DOHH2 (cell line): Measurements from ENCODE around the gene AGBL1.
A peak's percentile ranks its signal among the peaks of the same experiment; 100 is the strongest.

Source experiments
- H3F3A ChIP-seq: fragments of 200-600 bp; sonication (generic), shearing (Covaris generic); 2 replicates; pipeline ENCODE4 v1.6.0; 2016; ENCODE audit warnings: antibody characterized with exemption, mild to moderate bottlenecking; ENCODE audit not compliant: control insufficient read depth, insufficient read depth
- H3K27ac ChIP-seq: fragments of 200-600 bp; sonication (generic); 2 replicates; pipeline ENCODE4 v1.5.1; 2014; ENCODE audit warnings: low read depth, mild to moderate bottlenecking, low read length, moderate library complexity
- H3K27me3 ChIP-seq: fragments of 200-600 bp; sonication (generic); 2 replicates; pipeline ENCODE4 v1.6.1; 2014; ENCODE audit warnings: mild to moderate bottlenecking, low read length, mixed read lengths; ENCODE audit not compliant: control insufficient read depth
- H3K36me3 ChIP-seq: fragments of 200-600 bp; sonication (generic); 2 replicates; pipeline ENCODE4 v1.6.1; 2014; ENCODE audit warnings: mild to moderate bottlenecking, low read length, moderate library complexity, mixed read lengths; ENCODE audit not compliant: control insufficient read depth
- H3K4me1 ChIP-seq: fragments of 200-600 bp; sonication (generic); 2 replicates; pipeline ENCODE4 v1.6.1; 2014; ENCODE audit warnings: mild to moderate bottlenecking, low read length, mixed read lengths; ENCODE audit not compliant: control insufficient read depth
- H3K4me2 ChIP-seq: fragments of 200-600 bp; sonication (generic); 2 replicates; pipeline ENCODE4 v1.6.0; 2014; ENCODE audit warnings: mild to moderate bottlenecking, low read length, moderate library complexity
- H3K4me3 ChIP-seq: fragments of 200-600 bp; sonication (generic); 2 replicates; pipeline ENCODE4 v1.5.1; 2014; ENCODE audit warnings: mild to moderate bottlenecking, low read length, mixed read lengths
- H3K79me2 ChIP-seq: fragments of 200-600 bp; sonication (generic); 2 replicates; pipeline ENCODE4 v1.6.1; 2014; ENCODE audit warnings: mild to moderate bottlenecking, low read length, mixed read lengths; ENCODE audit not compliant: control insufficient read depth
- H3K9me2 ChIP-seq: fragments of 200-600 bp; sonication (generic); replicated peaks from 2 replicates; pipeline ENCODE4 v1.6.1; 2014; ENCODE audit warnings: mild to moderate bottlenecking, low read length, mixed read lengths; ENCODE audit not compliant: control insufficient read depth
- H3K9me3 ChIP-seq: fragments of 200-600 bp; sonication (generic); 2 replicates; pipeline ENCODE4 v1.6.1; 2014; ENCODE audit warnings: antibody characterized with exemption, low read length, mixed read lengths; ENCODE audit not compliant: control insufficient read depth, insufficient read depth
- H4K20me1 ChIP-seq: fragments of 200-600 bp; sonication (generic); 2 replicates; pipeline ENCODE4 v1.6.0; 2014; ENCODE audit warnings: low read depth, mild to moderate bottlenecking, antibody characterized with exemption, low read length, moderate library complexity; ENCODE audit not compliant: control insufficient read depth, insufficient read depth
- CTCF ChIP-seq: fragments of 200-600 bp; sonication (generic); IDR thresholded peaks from one replicate; pipeline ENCODE4 v1.5.1; 2014; ENCODE audit warnings: antibody characterized with exemption, mild to moderate bottlenecking, low read depth, low read length; ENCODE audit not compliant: poor library complexity, severe bottlenecking
- EZH2phosphoT487 ChIP-seq: fragments of 200-600 bp; sonication (generic); IDR thresholded peaks from 2 replicates; pipeline ENCODE4 v1.6.1; 2017; ENCODE audit warnings: borderline replicate concordance, mild to moderate bottlenecking, antibody characterized with exemption, low read length, moderate library complexity, mixed read lengths

AGBL1 gene

DNA sequence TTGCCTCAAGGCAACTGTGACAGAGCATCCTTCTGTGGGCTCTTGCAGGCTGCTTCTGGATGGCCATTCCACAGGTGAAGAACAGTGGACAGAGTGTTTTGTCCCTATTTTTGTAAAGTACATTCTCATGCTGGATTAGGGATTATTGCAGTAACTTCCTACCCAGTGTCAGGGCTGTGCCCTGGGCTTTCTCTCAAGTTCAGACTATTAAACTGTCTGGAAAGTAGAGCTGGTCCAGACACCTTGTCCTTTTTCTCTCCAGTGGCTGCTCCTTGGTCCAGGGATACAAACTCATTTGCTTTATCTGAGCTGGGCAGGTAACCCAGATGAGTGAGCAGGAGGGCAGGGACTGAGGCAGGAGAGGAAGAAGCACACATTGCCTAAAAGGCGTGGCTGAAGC lies 37.4 kb upstream of the AGBL1 start:
- Histone ChIP-seq H3K4me2 (no peak overlapping the region), H3K9me3 (no peaks in the 10 kb centered on the region), H3F3A (no peaks in the 10 kb centered on the region), H3K9me2 (no peaks in the 10 kb centered on the region), H3K27me3 (no peaks in the 10 kb centered on the region), H4K20me1 (no peaks in the 10 kb centered on the region), H3K4me3 (no peak overlapping the region), H3K27ac (no peak overlapping the region), H3K79me2 (no peaks in the 10 kb centered on the region), H3K4me1 (no peaks in the 10 kb centered on the region), H3K36me3 (no peaks in the 10 kb centered on the region)
- TF ChIP-seq EZH2phosphoT487 (no peak), CTCF (no peak)

GRCh38 chr15:86044981-86045380 lies 34.7 kb upstream of the AGBL1 start:
- H3K4me3 ChIP-seq: no peak overlapping the region
- peak; percentile 31 for TF ChIP-seq CTCF
- no peak for TF ChIP-seq EZH2phosphoT487
- H3K4me1 ChIP-seq: no peaks in the 10 kb centered on the region
- H3K36me3 ChIP-seq: no peaks in the 10 kb centered on the region
- H4K20me1 ChIP-seq: no peaks in the 10 kb centered on the region
- no peaks in the 10 kb centered on the region for H3K9me3 ChIP-seq
- no peaks in the 10 kb centered on the region for H3K9me2 ChIP-seq
- no peaks in the 10 kb centered on the region for H3K79me2 ChIP-seq
- no peak overlapping the region for H3K27ac ChIP-seq
- no peaks in the 10 kb centered on the region for H3F3A ChIP-seq
- H3K27me3 ChIP-seq: no peaks in the 10 kb centered on the region
- H3K4me2 ChIP-seq: no peak overlapping the region

GRCh38 chr15:86054338-86054737 lies 25.3 kb upstream of the AGBL1 start:
- Histone ChIP-seq H3K9me3 (no peaks in the 10 kb centered on the region), H3K4me1 (no peaks in the 10 kb centered on the region), H3K9me2 (no peaks in the 10 kb centered on the region), H3K27me3 (no peaks in the 10 kb centered on the region), H3K4me2 (no peak overlapping the region), H3K79me2 (no peaks in the 10 kb centered on the region), H3K27ac (no peak overlapping the region), H3F3A (no peaks in the 10 kb centered on the region), H4K20me1 (no peaks in the 10 kb centered on the region), H3K36me3 (no peaks in the 10 kb centered on the region), H3K4me3 (no peak overlapping the region)
- TF ChIP-seq EZH2phosphoT487: no peak
- TF ChIP-seq CTCF: no peak

DNA sequence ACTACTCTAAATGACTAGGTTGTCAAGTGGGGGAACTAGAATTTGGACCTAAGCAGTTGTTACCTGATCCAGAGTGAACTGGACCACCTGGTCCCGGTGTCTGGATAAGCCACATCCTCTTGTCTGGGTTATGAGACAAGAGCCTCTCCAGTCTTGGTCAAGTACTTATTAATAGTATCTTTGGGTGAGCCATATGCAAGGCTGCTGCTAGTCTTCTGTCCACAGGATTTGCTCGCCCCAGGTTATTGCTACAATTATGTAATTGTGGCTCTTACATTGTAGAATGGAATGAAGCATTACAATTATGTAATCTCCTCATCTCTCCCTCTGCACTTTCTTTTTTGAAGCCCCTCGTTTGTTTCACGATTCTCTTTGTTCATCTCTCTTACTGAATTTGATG lies 24.0 kb upstream of the AGBL1 start:
- TF ChIP-seq EZH2phosphoT487: no peak
- TF ChIP-seq CTCF: no peak

More for the DNA sequence above, 24.0 kb upstream of the AGBL1 start:
- Histone ChIP-seq H3K79me2 (no peaks in the 10 kb centered on the region), H3K27ac (no peak overlapping the region), H3K27me3 (no peaks in the 10 kb centered on the region), H3K36me3 (no peaks in the 10 kb centered on the region), H3K9me3 (no peaks in the 10 kb centered on the region), H3F3A (no peaks in the 10 kb centered on the region), H4K20me1 (no peaks in the 10 kb centered on the region), H3K4me1 (no peaks in the 10 kb centered on the region), H3K9me2 (no peaks in the 10 kb centered on the region), H3K4me3 (no peak overlapping the region), H3K4me2 (no peak overlapping the region)
